CD4-positive, CD25-positive, alpha-beta regulatory T cell (primary cell): Measurements from ENCODE around the gene SMARCD3. TPM values are rescaled to one million over a fixed set of nuclear protein-coding genes. Genes with fewer than 3 reads are reported as not detected.

Experiments used
- ATAC-seq, 2 donors: fragments of 150-1000 bp; cut with Tn5 transposase; one replicate each; pipeline ENCODE4 v1.10.0; 2021; ENCODE audit warnings: low read depth in 2 of 2, moderate number of reproducible peaks in 2 of 2, moderate library complexity in 1 of 2
- DNase-seq, 3 donors: peaks; one replicate each; pipeline versions ENCODE4 v3.0.0 to v3.0.0-alpha.2; 2012 to 2022; ENCODE audit warnings: mixed read lengths in 1 of 3
- H3K27ac ChIP-seq: one replicate; pipeline ENCODE4 v1.7.0; 2013; ENCODE audit warnings: mild to moderate bottlenecking, low read length; ENCODE audit not compliant: insufficient read depth, poor library complexity, severe bottlenecking
- H3K27me3 ChIP-seq: one replicate; pipeline ENCODE4 v1.7.0; 2013; ENCODE audit warnings: low read length; ENCODE audit not compliant: control insufficient read depth, insufficient read depth
- H3K36me3 ChIP-seq: one replicate; pipeline ENCODE4 v1.7.0; 2013; ENCODE audit warnings: mild to moderate bottlenecking, low read length, moderate library complexity; ENCODE audit not compliant: control insufficient read depth, insufficient read depth
- H3K4me1 ChIP-seq: 2 replicates; pipeline ENCODE4 v1.7.0; 2013; ENCODE audit warnings: mild to moderate bottlenecking, low read length; ENCODE audit not compliant: insufficient read depth, control insufficient read depth, poor library complexity, severe bottlenecking
- H3K4me3 ChIP-seq: one replicate; pipeline ENCODE4 v1.7.0; 2013; ENCODE audit warnings: low read depth, mild to moderate bottlenecking, low read length, moderate library complexity
- H3K9me3 ChIP-seq, 2 experiments: 1 replicate in 1 of 2; 2 replicates in 1 of 2; pipeline ENCODE4 v1.7.0; 2013; ENCODE audit warnings: low read length in 2 of 2, mild to moderate bottlenecking in 1 of 2, moderate library complexity in 1 of 2; ENCODE audit not compliant: control insufficient read depth in 2 of 2
- H3K27ac Mint-ChIP-seq, 3 donors: one replicate each; pipeline ENCODE4 v1.8.0; 2020 to 2022; ENCODE audit warnings: mild to moderate bottlenecking in 3 of 3, mixed read lengths in 3 of 3, moderate library complexity in 2 of 3
- H3K27me3 Mint-ChIP-seq: one replicate; pipeline ENCODE4 v1.8.0; 2022; ENCODE audit warnings: mild to moderate bottlenecking, mixed read lengths
- H3K36me3 Mint-ChIP-seq: one replicate; pipeline ENCODE4 v1.8.0; 2020; ENCODE audit warnings: mixed read lengths
- H3K4me1 Mint-ChIP-seq, 4 donors: one replicate each; pipeline ENCODE4 v1.8.0; 2020 to 2022; ENCODE audit warnings: mixed read lengths in 4 of 4, mild to moderate bottlenecking in 1 of 4
- H3K4me3 Mint-ChIP-seq, 4 donors: one replicate each; pipeline ENCODE4 v1.8.0; 2020 to 2022; ENCODE audit warnings: mild to moderate bottlenecking in 4 of 4, mixed read lengths in 4 of 4, moderate library complexity in 3 of 4
- H3K9me3 Mint-ChIP-seq, 7 donors: one replicate each; pipeline ENCODE4 v1.8.0; 2020 to 2022; ENCODE audit warnings: mixed read lengths in 7 of 7, mild to moderate bottlenecking in 3 of 7, moderate library complexity in 2 of 7
- polyA plus RNA-seq, 4 donors: library from polyadenylated mRNA; unstranded; fragments of 300-500 nt; fragmentation: Illumina TruSeq; gene quantifications; one replicate each; pipeline ENCODE4 v1.2.3, GENCODE V29; 2021
- total RNA-seq: library from RNA; stranded (reverse); gene quantifications from one replicate; pipeline ENCODE4 v1.2.3, GENCODE V29; 2022

Gene SMARCD3
- total and polyA plus RNA-seq, 5 donors from 2014 or later = 1.5 to 4.7 (median 2.5) TPM

DNA sequence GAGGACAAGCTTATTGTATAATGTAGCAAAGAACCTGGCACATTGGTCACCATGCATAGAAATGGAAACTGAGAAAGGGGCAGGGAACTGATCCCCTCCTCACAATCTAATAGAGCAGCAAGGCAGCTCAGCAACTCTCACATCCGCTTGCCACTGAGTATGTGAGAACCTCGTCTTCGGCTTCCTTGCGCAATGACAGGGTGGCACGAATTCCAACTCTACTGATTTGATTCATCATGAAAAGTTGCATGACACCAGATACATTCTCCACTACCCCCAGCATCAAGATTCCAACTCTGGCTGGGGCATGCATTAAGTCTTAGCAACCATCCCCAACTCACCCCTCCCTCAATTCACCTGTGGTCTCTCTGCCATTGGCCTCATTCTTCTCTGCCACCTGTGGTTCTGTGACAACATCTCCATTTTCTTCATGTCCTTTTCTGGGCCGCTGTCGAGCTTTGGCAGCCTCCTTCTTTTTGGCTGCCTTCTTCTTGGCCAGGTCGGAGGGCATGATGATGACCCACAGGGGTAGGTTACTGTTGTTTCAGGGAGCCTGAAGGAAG is 22.5 kb downstream of the SMARCD3 start:
- peak overlapping the region; percentile 90 for H3K4me3 ChIP-seq

DNA sequence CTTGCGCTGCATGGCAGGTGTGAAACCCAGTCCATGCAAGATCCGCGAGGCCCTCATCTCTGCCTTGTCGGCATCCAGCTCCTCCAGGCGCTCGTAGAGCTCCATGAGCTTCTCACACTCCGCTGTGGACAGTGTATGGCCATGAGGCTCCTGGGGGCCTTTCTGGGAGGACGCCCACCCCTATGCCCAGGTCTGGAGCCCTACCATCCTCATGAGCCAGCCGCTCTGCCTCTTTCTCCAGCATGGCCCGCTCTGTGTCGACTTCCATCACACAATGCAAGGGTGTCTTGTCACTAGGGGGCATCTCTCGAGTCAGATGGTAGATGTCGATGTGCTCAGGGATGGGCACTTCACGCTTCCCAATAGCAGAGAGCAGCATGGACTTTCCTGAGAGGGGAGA is 24.8 kb downstream of the SMARCD3 start:
- H3K36me3 ChIP-seq = peaks cover 53% of the 10 kb centered on the region
- peaks cover 7% of the 10 kb centered on the region for H3K27me3 Mint-ChIP-seq
- H3K4me1 ChIP-seq = peaks cover 25% of the 10 kb centered on the region
- H3K27ac Mint-ChIP-seq = no peak overlapping the region
- ATAC-seq = no peak
- no peak overlapping the region for H3K27ac ChIP-seq
- no peaks in the 10 kb centered on the region for H3K9me3 Mint-ChIP-seq
- no peaks in the 10 kb centered on the region for H3K27me3 ChIP-seq
- no peak for DNase-seq
- no peak overlapping the region for H3K4me3 Mint-ChIP-seq
- no peak overlapping the region for H3K4me3 ChIP-seq
- no peaks in the 10 kb centered on the region for H3K9me3 ChIP-seq
- H3K4me1 Mint-ChIP-seq = peaks cover 7 to 41% (median 31%) of the 10 kb centered on the region in 4 donors
- H3K36me3 Mint-ChIP-seq = peaks cover 42% of the 10 kb centered on the region

More for the DNA sequence above, 22.5 kb downstream of the SMARCD3 start:
- H3K4me1 Mint-ChIP-seq = peaks cover 7 to 42% (median 27%) of the 10 kb centered on the region in 4 donors
- ATAC-seq (no peak), DNase-seq (no peak)
- peak overlapping the region; percentile 80 for H3K27ac ChIP-seq
- H3K36me3 Mint-ChIP-seq = peaks cover 34% of the 10 kb centered on the region
- H3K9me3 ChIP-seq = no peaks in the 10 kb centered on the region
- H3K27me3 ChIP-seq = no peaks in the 10 kb centered on the region
- H3K27me3 Mint-ChIP-seq = peaks cover 7% of the 10 kb centered on the region
- no peaks in the 10 kb centered on the region for H3K9me3 Mint-ChIP-seq
- peak overlapping the region; percentile 89 to 100 (median 100) for H3K4me3 Mint-ChIP-seq
- H3K36me3 ChIP-seq = peaks cover 38% of the 10 kb centered on the region
- peaks cover 25% of the 10 kb centered on the region for H3K4me1 ChIP-seq
- H3K27ac Mint-ChIP-seq = peak overlapping the region in 2 of 3 donors; percentile 80 to 98

DNA sequence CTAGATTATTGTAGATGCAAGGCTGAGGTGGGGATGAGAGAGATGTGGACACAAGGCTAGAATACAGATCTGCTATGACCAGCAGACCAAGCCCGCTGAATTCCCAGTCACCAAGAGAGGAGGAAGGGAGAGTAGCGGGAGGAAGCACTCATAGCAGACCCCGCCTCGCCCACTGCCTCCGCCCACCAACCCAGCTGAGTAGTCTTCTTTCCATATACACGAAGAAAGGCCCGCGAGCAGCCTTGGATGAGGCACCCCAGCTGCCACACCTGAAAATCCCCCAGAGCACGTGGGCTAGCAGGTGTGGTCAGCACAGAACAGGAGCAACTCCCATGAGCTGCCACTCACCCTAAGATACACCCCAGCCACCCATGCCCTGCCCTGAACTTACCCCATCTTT is 30.3 kb downstream of the SMARCD3 start:
- Histone ChIP-seq H3K27me3 (no peaks in the 10 kb centered on the region), H3K27ac (no peak overlapping the region), H3K4me1 (no peaks in the 10 kb centered on the region), H3K36me3 (peaks cover 87% of the 10 kb centered on the region), H3K9me3 (no peaks in the 10 kb centered on the region), H3K4me3 (no peak overlapping the region)
- H3K27ac Mint-ChIP-seq = no peak overlapping the region
- H3K4me1 Mint-ChIP-seq = peaks cover 0 to 11% (median 2%) of the 10 kb centered on the region in 4 donors
- DNase-seq = no peak
- peaks cover 44% of the 10 kb centered on the region for H3K36me3 Mint-ChIP-seq
- ATAC-seq = no peak
- H3K27me3 Mint-ChIP-seq = no peaks in the 10 kb centered on the region
- H3K9me3 Mint-ChIP-seq = no peaks in the 10 kb centered on the region
- peak overlapping the region in 1 of 4 donors; percentile 44 for H3K4me3 Mint-ChIP-seq

DNA sequence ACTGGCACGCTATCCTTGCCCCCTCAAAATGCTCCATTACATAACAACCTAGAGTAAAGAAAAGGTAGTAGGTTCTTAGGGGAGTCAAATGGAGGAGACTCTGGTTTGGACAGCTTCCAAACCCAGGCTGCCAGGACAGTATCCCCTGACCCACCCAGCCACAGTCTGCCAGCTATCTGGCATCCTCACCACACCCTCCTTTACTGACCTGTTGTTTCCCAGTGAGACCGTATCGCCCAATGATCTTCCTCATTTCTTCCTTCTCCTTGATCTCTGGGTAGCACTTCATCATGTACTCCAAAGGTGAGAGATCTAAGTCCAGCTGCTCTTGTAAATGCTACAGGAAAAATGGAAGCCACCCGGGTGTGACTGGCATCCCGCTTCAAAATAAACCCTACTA is 33.1 kb downstream of the SMARCD3 start:
- no peak overlapping the region for H3K4me3 ChIP-seq
- no peaks in the 10 kb centered on the region for H3K27me3 ChIP-seq
- H3K27ac ChIP-seq = no peak overlapping the region
- H3K27me3 Mint-ChIP-seq = no peaks in the 10 kb centered on the region
- ATAC-seq = no peak
- H3K4me1 ChIP-seq = no peaks in the 10 kb centered on the region
- no peak overlapping the region for H3K4me3 Mint-ChIP-seq
- H3K4me1 Mint-ChIP-seq = peaks cover 0 to 2% (median under 1%) of the 10 kb centered on the region in 4 donors
- H3K36me3 Mint-ChIP-seq = peaks cover 35% of the 10 kb centered on the region
- peaks cover 69% of the 10 kb centered on the region for H3K36me3 ChIP-seq
- DNase-seq = no peak
- H3K9me3 ChIP-seq = no peaks in the 10 kb centered on the region
- H3K9me3 Mint-ChIP-seq = no peaks in the 10 kb centered on the region
- peak overlapping the region in 1 of 3 donors; percentile 87 for H3K27ac Mint-ChIP-seq

GRCh38 chr7:151213826-151214225 is 34.7 kb downstream of the SMARCD3 start:
- H3K4me3 Mint-ChIP-seq = no peak overlapping the region
- Histone ChIP-seq H3K9me3 (no peaks in the 10 kb centered on the region), H3K27me3 (no peaks in the 10 kb centered on the region), H3K27ac (no peak overlapping the region), H3K4me1 (no peaks in the 10 kb centered on the region), H3K4me3 (no peak overlapping the region), H3K36me3 (peaks cover 61% of the 10 kb centered on the region)
- peaks cover 31% of the 10 kb centered on the region for H3K36me3 Mint-ChIP-seq
- no peak overlapping the region for H3K27ac Mint-ChIP-seq
- no peak for DNase-seq
- H3K9me3 Mint-ChIP-seq = no peaks in the 10 kb centered on the region
- ATAC-seq = no peak
- H3K4me1 Mint-ChIP-seq = no peaks in the 10 kb centered on the region
- H3K27me3 Mint-ChIP-seq = no peaks in the 10 kb centered on the region

DNA sequence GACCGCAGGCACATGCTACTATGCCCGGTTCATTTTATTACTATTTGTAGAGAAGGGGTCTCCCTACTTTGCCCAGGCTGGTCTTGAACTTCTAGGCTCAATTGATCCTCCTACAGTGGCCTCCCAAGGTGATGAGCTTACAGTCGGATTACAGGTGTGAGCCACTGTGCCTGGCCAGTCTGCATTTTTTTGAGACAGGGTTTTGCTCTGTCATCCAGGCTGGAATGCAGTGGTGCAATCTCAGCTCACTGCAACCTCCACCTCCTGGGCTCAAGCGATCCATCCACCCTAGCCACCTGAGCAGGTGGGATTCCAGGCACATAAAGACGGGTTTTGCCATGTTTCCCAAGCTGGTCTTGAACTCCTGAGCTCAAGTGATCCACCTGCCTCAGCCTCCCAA is 35.9 kb downstream of the SMARCD3 start:
- H3K9me3 Mint-ChIP-seq = no peaks in the 10 kb centered on the region
- ATAC-seq = no peak
- no peak overlapping the region for H3K4me3 ChIP-seq
- DNase-seq = no peak
- H3K9me3 ChIP-seq = no peaks in the 10 kb centered on the region
- H3K27me3 ChIP-seq = no peaks in the 10 kb centered on the region
- H3K4me1 ChIP-seq = peaks cover 3% of the 10 kb centered on the region
- peaks cover 49% of the 10 kb centered on the region for H3K36me3 ChIP-seq
- H3K4me3 Mint-ChIP-seq = no peak overlapping the region
- peaks cover 19% of the 10 kb centered on the region for H3K36me3 Mint-ChIP-seq
- H3K27me3 Mint-ChIP-seq = no peaks in the 10 kb centered on the region
- peaks cover 0 to 6% (median 4%) of the 10 kb centered on the region in 4 donors for H3K4me1 Mint-ChIP-seq
- H3K27ac Mint-ChIP-seq = no peak overlapping the region
- H3K27ac ChIP-seq = no peak overlapping the region

GRCh38 chr7:151211155-151211772 is 37.2 kb downstream of the SMARCD3 start:
- Mint-ChIP-seq H3K9me3 (no peaks in the 10 kb centered on the region), H3K4me1 (peaks cover 10 to 18% (median 15%) of the 10 kb centered on the region in 4 donors), H3K36me3 (peaks cover 19% of the 10 kb centered on the region), H3K27ac (peak overlapping the region in 2 of 3 donors; percentile 20 to 44), H3K27me3 (peaks cover 6% of the 10 kb centered on the region), H3K4me3 (no peak overlapping the region)
- Histone ChIP-seq H3K4me3 (no peak overlapping the region), H3K4me1 (peaks cover 16% of the 10 kb centered on the region), H3K27me3 (no peaks in the 10 kb centered on the region), H3K27ac (no peak overlapping the region), H3K9me3 (no peaks in the 10 kb centered on the region), H3K36me3 (peaks cover 37% of the 10 kb centered on the region)
- DNase-seq = no peak
- ATAC-seq = no peak
